RWPE1 (cell line): ENCODE results near the gene DUSP6.
"Not testable (repeated sequence)": the region's sequence is repeated elsewhere in the genome, so short reads cannot be mapped to it uniquely, and the experiment has no call there.

Source experiments
- CTCF ChIA-PET: fragments of 350-600 bp; sonication (Branson Sonifier 250); formaldehyde crosslinking; extraction: SDS; loops from one replicate; lab custom pipeline; 2021; lab: Yijun Ruan, JAX
- POLR2A ChIA-PET: fragments of 400-600 bp; formaldehyde crosslinking; extraction: SDS; loops from one replicate; lab custom pipeline; 2020; ENCODE audit warnings: antibody characterized with exemption; ENCODE audit not compliant: low non-redundant PET; lab: Yijun Ruan, JAX
- DNase-seq: peaks from one replicate; pipeline ENCODE4 v3.0.0; 2012; ENCODE audit warnings: low spot score
- H3K27ac ChIP-seq: fragments of 450-650 bp; 2 replicates; pipeline ENCODE4 v1.5.1; 2017
- CTCF ChIP-seq: fragments of 450-650 bp; conservative IDR thresholded peaks from 2 replicates; pipeline ENCODE4 v1.5.1; 2017; ENCODE audit warnings: low read depth, mild to moderate bottlenecking

Gene DUSP6

DNA sequence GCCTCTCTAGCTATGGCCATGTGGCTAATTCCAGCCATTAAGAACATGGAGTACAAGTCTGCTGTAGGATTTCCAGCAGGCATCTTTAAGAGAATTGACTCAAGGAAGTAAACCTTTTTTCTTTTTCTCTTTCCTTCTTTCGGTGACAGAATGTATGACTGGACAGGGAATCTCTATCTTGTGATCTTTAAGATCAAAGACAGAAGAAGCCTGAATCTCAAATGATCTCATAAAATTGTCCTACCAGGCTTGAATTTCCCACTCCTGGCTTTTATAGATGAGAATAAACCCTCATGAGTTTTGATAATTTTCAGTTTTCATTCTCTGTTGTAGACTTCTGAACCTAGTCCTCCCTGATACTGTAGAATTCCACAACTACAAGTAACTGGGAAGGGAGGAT lies 11.4 kb downstream of the DUSP6 start:
- POLR2A ChIA-PET = no interaction called here
- CTCF ChIA-PET = no interaction called here
- H3K27ac ChIP-seq = no peak overlapping the region
- DNase-seq = no peak
- TF ChIP-seq CTCF = no peak

DNA sequence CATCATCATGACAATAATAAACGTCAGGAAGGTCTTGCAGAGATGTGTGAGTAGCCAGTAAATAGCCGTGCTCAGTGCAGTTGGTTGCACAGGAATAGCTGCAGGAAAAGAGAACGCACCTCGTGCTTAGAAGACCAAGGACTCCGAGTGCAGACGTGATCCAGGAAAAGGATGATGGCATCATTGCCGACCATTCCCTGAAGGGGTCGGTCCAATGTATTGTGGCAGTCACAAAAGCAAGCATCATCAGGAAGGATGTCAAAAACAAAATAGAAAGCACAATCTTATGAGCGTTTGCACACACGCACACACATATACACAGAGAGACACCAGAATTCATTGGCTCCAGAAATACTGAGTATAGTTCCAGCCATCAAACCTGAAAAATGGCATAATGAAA lies 12.8 kb downstream of the DUSP6 start:
- no peak overlapping the region for H3K27ac ChIP-seq
- POLR2A ChIA-PET = no interaction called here
- DNase-seq = no peak
- TF ChIP-seq CTCF = no peak
- CTCF ChIA-PET = interaction anchor here (0.8 kb wide), 1 partner anchor 20 kb away, joined by 3 read pairs; no protein-coding TSS in a partner anchor

GRCh38 chr12:89337136-89337535 lies 15.2 kb downstream of the DUSP6 start:
- H3K27ac ChIP-seq, DNase-seq, POLR2A ChIA-PET, CTCF ChIA-PET: not testable (repeated sequence)

GRCh38 chr12:89335452-89336244 lies 16.7 kb downstream of the DUSP6 start:
- CTCF ChIA-PET = interaction anchor here (0.6 kb wide), 1 partner anchor 152 kb away, joined by 3 read pairs; no protein-coding TSS in a partner anchor
- no peak for TF ChIP-seq CTCF
- no peak overlapping the region for H3K27ac ChIP-seq
- POLR2A ChIA-PET = no interaction called here
- no peak for DNase-seq

DNA sequence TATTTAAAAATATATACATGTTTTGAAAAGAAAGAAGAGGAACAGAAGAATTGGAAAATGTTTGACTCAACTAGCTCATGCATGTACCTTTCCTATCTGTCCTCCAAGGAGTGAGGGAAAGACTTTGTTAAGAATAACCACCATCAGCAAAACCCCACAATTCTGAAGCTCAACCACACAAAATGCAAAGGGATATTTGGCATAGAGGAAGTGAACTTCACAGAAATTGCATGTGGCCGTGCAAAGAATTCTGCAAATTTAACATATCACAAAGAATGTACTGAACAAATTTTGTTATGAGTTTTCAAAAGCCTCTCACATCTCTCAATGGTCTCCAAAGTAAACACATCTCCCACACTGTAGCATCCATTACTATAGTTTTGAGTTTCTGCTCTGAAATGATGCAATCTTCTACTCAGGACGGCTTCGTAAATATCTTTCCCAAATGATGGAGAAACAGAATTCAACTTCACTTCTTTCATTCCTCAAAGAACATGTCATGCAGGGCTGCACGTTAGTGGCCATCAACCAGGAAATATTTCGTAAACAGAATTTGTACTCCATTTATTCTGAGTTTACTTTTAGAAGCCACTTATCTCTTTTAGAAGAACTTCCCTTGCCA lies 17.6 kb downstream of the DUSP6 start:
- H3K27ac ChIP-seq = no peak overlapping the region
- no peak for TF ChIP-seq CTCF
- ChIA-PET CTCF (no interaction called here), POLR2A (no interaction called here)
- DNase-seq = no peak

DNA sequence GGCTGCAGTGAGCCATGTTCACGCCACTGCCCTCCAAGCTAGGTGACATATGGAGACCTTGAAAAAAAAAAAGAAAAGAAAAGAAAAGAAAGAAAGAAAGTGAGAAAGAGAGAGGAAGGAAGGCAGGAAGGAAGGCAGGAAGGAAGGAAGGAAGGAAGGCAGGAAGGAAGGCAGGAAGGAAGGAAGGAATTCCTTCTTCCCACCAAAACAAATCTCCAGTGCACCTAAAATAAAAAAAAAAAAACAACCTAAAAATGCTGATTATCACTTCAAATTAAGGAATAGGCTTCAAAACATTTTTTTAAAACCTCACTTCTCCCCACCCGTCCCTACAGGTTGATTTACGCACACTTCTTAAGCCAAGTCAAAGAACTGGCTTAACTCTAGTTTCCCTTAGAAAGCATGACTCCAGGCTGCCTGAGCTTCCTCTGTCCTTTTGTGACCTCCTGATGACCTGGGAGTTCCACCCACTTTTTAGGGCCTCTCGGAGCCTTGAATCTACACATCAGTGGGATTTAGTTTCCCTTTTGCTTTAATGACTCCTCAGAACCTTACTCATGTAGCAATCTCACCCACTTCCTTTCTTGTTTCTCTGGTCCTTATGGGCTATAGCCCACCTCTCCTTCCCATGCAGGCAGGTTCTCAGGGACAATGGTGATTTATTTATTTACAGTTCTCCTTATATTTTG lies 18.6 kb downstream of the DUSP6 start:
- ChIA-PET CTCF (interaction anchor here (0.6 kb wide), 1 partner anchor 653 kb away, joined by 3 read pairs; no protein-coding TSS in a partner anchor), POLR2A (interaction anchor here (0.6 kb wide), 1 partner anchor 41 kb away, joined by 5 read pairs; no protein-coding TSS in a partner anchor)
- DNase-seq = no peak
- no peak overlapping the region for H3K27ac ChIP-seq
- no peak for TF ChIP-seq CTCF
